Gastrocnemius medialis (tissue), 4 donors: ENCODE measurements around the gene ESYT2. TPM values are rescaled to one million over a fixed set of nuclear protein-coding genes. Genes with fewer than 3 reads are reported as not detected.
A peak's percentile ranks its signal among the peaks of the same experiment; 100 is the strongest.

ENCODE experiments used
- ATAC-seq, 2 donors: fragments of 150-250 bp; one replicate each; pipeline ENCODE4 v1.9.1; 2016
- DNase-seq, 2 donors: peaks; one replicate each; pipeline ENCODE4 v3.0.0-alpha.2; 2019
- H3K27ac ChIP-seq, 4 donors: fragments of 200-600 bp; sonication (generic); 1 replicate in 1 of 4; 2 replicates in 3 of 4; pipeline ENCODE4 v1.5.1; 2016 to 2018; ENCODE audit warnings: mild to moderate bottlenecking in 2 of 4, moderate library complexity in 1 of 4
- H3K27me3 ChIP-seq, 3 donors: fragments of 200-600 bp; sonication (generic) in 2 of 3; 1 replicate in 1 of 3; 2 replicates in 2 of 3; pipeline versions ENCODE4 v1.5.1 to v1.6.0; 2016 to 2019; ENCODE audit warnings: mild to moderate bottlenecking in 1 of 3, moderate library complexity in 1 of 3
- H3K36me3 ChIP-seq, 2 donors: fragments of 200-600 bp; sonication (generic) in 1 of 2; one replicate each; pipeline ENCODE4 v1.5.1; 2017 to 2018
- H3K4me1 ChIP-seq, 2 donors: fragments of 200-600 bp; sonication (generic) in 1 of 2; one replicate each; pipeline ENCODE4 v1.5.1; 2016 to 2017; ENCODE audit warnings: mild to moderate bottlenecking in 2 of 2
- H3K4me3 ChIP-seq, 4 donors: fragments of 200-600 bp; sonication (generic) in 3 of 4; 1 replicate in 1 of 4; 2 replicates in 3 of 4; pipeline ENCODE4 v1.5.1; 2016 to 2019; ENCODE audit warnings: mild to moderate bottlenecking in 2 of 4
- H3K9me3 ChIP-seq, 3 donors: fragments of 200-600 bp; sonication (generic) in 2 of 3; 1 replicate in 1 of 3; 2 replicates in 2 of 3; pipeline ENCODE4 v1.5.1; 2016 to 2019
- CTCF ChIP-seq, 5 experiments: fragments of 450-650 bp in 3 of 5; fragments of 200-600 bp in 2 of 5; sonication (generic) in 2 of 5; IDR thresholded peaks in 4 of 5; conservative IDR thresholded peaks in 1 of 5; 1 replicate in 4 of 5; 2 replicates in 1 of 5; pipeline ENCODE4 v1.5.1; 2016 to 2019; ENCODE audit warnings: antibody characterized with exemption in 5 of 5, mild to moderate bottlenecking in 3 of 5, moderate library complexity in 3 of 5
- POLR2A ChIP-seq, 2 donors: fragments of 450-650 bp; IDR thresholded peaks; one replicate each; pipeline ENCODE4 v1.6.1; 2017; ENCODE audit warnings: antibody characterized with exemption in 2 of 2, mild to moderate bottlenecking in 2 of 2, moderate library complexity in 2 of 2
- in situ Hi-C, 4 donors: fragments of 200-750 bp; cut with MboI; loops; one replicate each; pipeline versions ENCODE4 v1.15.0 to v1.8.0; 2017; ENCODE audit warnings: low sequenced_read_pairs in 4 of 4
- intact Hi-C: fragments of 100-400 bp; cut with DNase I; formaldehyde crosslinking; loops from one replicate; pipeline ENCODE4 v1.15.1; 2023; ENCODE audit warnings: low total_unique reads
- total RNA-seq, 4 donors: library from RNA; depleted of rRNA; stranded (reverse); fragments of >200 nt; gene quantifications; one replicate each; pipeline versions ENCODE4 v1.1.0 to v1.2.3, GENCODE V29; 2016

ESYT2 gene
- total RNA-seq, 4 donors from 2014 or later, result 67.5 to 106 (median 74.7) TPM

- H3K4me1 ChIP-seq, result no peaks in the 10 kb centered on the region
- peaks cover 3 to 52% of the 10 kb centered on the region in 2 donors for H3K36me3 ChIP-seq
- H3K27me3 ChIP-seq, result no peaks in the 10 kb centered on the region
- no peak overlapping the region for H3K27ac ChIP-seq
- intact Hi-C loops (no loop called here), in situ Hi-C loops (no loop called here)
- DNase-seq (no peak), ATAC-seq (no peak)
- no peak overlapping the region for H3K4me3 ChIP-seq
- no peaks in the 10 kb centered on the region for H3K9me3 ChIP-seq
- TF ChIP-seq POLR2A (IDR thresholded peaks at IDR 0.05) (no peak), CTCF (IDR thresholded peaks at IDR 0.05 in 4 of 5, conservative IDR thresholded peaks at IDR 0.05 in 1 of 5) (no peak)
Observed at GRCh38 chr7:158791107-158791506, 38.2 kb downstream of the ESYT2 start.

- no peak for TF ChIP-seq POLR2A (IDR thresholded peaks at IDR 0.05)
- no peak for TF ChIP-seq CTCF (IDR thresholded peaks at IDR 0.05 in 4 of 5, conservative IDR thresholded peaks at IDR 0.05 in 1 of 5)
- no peaks in the 10 kb centered on the region for H3K4me1 ChIP-seq
- H3K4me3 ChIP-seq, result no peak overlapping the region
- H3K9me3 ChIP-seq, result no peaks in the 10 kb centered on the region
- intact Hi-C loops, result loop anchor here (10.0 kb wide), 1 partner anchor 75 kb away; no protein-coding TSS in a partner anchor
- no peak for DNase-seq
- no peaks in the 10 kb centered on the region for H3K27me3 ChIP-seq
- in situ Hi-C loops, result no loop called here
- H3K27ac ChIP-seq, result no peak overlapping the region
- H3K36me3 ChIP-seq, result peaks cover 3 to 43% of the 10 kb centered on the region in 2 donors
- no peak for ATAC-seq
Observed at GRCh38 chr7:158789842-158790241, 39.5 kb downstream of the ESYT2 start.

DNA sequence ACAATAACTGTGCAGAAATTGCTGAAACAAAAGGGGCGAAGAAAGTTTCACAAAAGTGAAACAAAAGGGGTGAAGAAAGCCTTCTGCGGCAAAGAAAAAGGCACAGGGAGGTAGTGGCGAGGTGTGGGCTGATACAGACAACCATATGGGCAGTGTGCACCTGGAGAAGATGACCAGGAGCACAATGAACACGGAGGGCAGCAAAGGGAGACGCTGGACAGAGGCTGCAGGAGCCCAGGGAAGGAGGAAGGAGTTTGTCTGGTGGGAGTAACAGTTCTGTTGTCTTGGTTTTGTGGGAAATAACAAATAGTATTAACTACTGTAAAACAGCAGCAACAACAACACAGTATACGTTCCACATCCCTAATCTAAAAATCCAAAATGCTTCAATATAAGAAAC is 42.4 kb downstream of the ESYT2 start:
- in situ Hi-C loops, result no loop called here
- H3K36me3 ChIP-seq, result peaks cover 3 to 41% of the 10 kb centered on the region in 2 donors
- H3K27me3 ChIP-seq, result no peaks in the 10 kb centered on the region
- intact Hi-C loops, result loop anchor here (10.0 kb wide), 1 partner anchor 78 kb away; no protein-coding TSS in a partner anchor
- TF ChIP-seq POLR2A (IDR thresholded peaks at IDR 0.05) (no peak), CTCF (IDR thresholded peaks at IDR 0.05 in 4 of 5, conservative IDR thresholded peaks at IDR 0.05 in 1 of 5) (no peak)
- DNase-seq (no peak), ATAC-seq (no peak)
- peak overlapping the region; percentile 10 to 82 (median 44) for H3K27ac ChIP-seq
- no peak overlapping the region for H3K4me3 ChIP-seq
- H3K4me1 ChIP-seq, result peaks cover 14 to 16% of the 10 kb centered on the region in 2 donors
- no peaks in the 10 kb centered on the region for H3K9me3 ChIP-seq

DNA sequence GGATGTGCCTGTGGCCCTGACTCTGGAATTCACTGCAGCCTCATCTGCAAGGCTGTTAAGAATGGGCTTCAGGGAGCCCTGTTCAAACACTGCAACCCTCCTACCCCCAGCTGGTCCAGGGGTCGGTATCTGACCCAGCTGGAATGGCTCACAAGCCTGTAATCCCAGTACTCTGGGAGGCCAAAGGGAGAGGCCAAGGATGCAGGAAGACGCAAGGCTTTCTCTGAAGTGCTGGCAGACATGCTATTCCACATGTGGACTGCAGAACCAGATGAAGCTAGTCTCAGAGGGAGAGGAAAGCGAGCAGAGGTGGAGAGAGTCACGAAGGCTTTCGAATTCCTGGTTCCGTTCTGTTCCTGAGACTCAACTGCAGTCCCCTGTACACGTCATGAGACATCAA is 45.0 kb downstream of the ESYT2 start:
- Histone ChIP-seq H3K4me3 (no peak overlapping the region), H3K4me1 (peaks cover 19 to 23% of the 10 kb centered on the region in 2 donors), H3K36me3 (peaks cover 0 to 38% of the 10 kb centered on the region in 2 donors), H3K27ac (peak overlapping the region; percentile 79 to 85 (median 80)), H3K9me3 (no peaks in the 10 kb centered on the region), H3K27me3 (no peaks in the 10 kb centered on the region)
- in situ Hi-C loops, result loop anchor here in 1 of 4 donors (5.0 kb wide), 1 partner anchor 73 kb away; the partner anchor contains the start of gene DYNC2I1
- ATAC-seq, result no peak
- TF ChIP-seq CTCF (IDR thresholded peaks at IDR 0.05 in 4 of 5, conservative IDR thresholded peaks at IDR 0.05 in 1 of 5) (no peak), POLR2A (IDR thresholded peaks at IDR 0.05) (no peak)
- intact Hi-C loops, result loop anchor here (5.0 to 10.0 kb wide), 2 partner anchors 81 to 82 kb away; partner anchors contain the start of gene NCAPG2
- DNase-seq, result no peak
